HPDE6-E6E7 (cell line): ENCODE results near the gene FRMD4A.

Experiments used
- DNase-seq: peaks from one replicate; pipeline ENCODE4 v3.0.0; 2011; ENCODE audit warnings: missing footprints; ENCODE audit errors: extremely low spot score

FRMD4A gene

DNA sequence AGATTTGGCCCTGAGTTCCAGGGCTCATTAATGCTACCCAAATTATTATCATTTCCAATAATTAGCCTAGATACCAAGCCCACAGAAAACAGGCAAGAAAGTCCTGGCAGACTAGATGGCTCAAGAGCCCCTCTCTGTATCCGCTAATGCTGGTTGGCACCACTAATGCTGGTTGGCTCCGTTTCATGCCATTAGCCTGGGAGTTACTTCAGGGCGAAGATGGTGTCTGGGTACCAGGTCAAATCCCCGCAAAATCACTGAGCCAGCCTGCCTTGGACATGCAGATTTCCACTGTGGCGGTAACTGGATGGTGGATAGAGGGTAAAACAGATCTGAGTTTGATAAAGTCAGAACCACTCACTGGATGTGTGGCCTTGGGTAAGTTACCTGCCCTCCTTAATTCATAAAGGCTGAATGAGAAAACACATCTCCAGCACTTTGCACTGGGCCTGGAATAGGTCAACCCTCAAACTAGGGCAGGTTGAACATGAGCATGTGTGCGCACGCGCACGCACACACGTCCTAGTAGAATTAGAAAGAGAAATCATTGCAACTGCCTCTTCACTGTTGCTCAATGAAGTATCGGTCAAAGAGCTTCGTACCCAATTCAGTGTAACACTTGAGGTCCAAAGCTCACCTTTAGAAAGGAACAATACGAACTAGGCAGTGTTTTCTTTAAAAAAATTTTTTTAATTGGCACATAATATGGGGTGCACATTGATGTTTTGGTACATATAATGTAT lies 652.5 kb downstream of the FRMD4A start:
- no peak for DNase-seq

DNA sequence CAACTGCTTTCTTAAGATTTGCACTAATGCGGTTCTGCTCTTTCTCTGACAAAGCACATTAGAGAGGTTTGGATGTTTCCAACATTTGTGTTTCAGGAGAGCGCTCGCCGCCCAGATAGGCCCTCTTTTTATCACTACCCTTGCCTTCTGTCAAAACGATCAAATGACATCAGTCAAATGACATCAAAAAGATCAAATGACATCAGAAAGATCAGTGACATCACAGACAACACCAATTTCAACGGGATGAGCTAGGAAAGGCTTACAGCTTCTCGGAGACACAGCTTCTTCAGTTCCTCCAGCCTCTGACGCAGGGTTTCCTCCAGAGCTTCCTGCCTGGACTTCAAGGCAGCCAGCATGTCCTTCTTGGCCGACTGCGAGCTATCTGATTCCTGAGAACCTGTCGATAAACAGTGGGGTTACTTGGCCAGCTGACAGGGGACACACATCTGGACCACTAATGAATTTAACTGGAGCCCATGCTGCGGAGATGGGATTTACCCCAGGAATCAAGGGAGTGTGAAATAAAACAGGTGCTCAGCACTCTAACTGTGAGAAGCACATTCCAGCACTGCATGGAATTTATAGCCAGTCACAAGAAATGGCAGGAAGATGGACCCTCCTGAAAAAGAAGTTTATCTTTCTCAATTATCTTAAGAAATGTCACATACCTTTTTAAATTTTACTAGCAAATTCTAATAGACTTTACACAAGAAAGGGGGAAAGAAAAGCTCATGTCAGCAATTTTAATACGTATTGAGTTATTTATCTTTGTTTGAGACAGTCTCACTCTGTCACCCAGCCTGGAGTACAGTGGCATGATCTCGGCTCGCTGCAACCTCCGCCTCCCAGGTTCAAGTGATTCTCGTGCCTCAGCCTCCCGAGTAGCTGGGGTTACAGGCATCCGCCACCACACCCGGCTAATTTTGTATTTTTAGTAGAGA lies 655.8 kb downstream of the FRMD4A start:
- DNase-seq, result no peak

DNA sequence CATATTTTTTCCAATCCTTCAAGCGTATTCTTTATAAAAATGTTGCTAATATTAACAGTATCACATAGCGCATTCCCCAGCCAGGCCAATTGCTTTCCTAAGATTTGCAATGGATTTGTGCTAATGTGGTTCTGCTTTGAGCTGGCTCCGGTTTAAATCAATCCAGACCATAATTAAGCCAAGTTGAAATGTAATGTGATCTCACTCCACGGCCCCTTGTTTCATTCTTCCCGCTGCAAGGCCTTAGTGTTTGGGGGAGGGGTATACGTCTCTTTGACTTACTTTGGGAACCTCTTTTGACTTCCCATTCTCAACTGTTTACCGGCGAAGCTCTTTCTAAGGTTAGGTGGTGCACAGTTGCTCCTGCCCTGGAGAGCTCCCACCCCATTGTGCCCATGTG lies 657.6 kb downstream of the FRMD4A start:
- no peak for DNase-seq

DNA sequence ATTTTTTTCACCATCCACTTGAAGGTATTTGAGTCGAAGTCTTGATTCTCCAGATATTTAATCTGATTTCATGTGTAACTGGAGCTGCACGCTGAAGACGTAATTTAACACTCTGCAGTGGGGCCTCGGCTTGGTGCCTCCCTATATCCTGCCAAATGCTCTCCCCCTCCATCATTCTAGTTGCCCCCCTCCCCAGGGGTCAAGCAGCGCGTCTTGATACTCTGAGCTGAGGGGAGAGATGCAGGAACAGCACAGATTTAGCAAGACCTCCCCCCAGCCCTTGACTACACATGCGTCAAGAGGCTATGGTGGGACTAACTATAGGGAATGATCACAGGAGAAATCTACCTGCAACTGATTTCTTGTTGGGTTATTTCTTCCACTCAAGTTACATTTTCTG lies 658.2 kb downstream of the FRMD4A start:
- no peak for DNase-seq

DNA sequence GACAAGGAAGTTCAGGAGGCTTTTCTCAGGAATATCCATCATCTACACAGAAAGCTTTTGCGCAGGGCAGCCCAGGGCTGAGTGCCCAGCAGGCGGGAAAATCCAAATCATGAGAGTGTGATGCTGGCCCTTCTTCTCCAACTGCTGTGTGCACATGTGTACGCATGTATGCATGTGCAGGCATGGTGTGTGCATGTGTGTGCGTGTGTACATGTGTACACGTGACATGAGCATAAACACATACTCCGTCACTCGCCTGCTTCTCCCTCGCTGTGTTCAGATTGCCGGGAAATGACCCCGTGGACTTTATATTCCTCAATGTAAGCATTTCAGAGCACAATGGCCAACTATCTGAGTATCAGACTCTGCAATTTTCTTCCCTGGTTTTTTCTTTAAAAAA lies 658.8 kb downstream of the FRMD4A start:
- no peak for DNase-seq

DNA sequence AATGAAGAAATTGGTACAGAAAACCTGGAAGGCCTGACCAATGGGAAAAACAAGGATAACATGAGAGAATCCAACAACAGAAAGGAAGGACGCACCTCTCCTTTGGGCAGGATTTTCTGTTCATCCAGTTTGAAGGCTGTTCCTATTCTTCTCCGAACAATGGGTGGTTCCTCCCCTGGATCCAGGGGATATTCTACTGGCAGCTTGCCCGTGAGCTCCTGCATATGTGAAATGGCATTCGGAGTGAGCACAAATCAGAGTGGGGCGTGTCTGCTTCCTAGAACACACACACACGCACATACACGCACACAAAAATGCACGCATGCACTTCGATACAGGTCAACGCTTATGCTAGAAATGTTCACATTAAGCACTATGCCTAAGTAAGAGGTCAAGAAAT lies 660.4 kb downstream of the FRMD4A start:
- no peak for DNase-seq

DNA sequence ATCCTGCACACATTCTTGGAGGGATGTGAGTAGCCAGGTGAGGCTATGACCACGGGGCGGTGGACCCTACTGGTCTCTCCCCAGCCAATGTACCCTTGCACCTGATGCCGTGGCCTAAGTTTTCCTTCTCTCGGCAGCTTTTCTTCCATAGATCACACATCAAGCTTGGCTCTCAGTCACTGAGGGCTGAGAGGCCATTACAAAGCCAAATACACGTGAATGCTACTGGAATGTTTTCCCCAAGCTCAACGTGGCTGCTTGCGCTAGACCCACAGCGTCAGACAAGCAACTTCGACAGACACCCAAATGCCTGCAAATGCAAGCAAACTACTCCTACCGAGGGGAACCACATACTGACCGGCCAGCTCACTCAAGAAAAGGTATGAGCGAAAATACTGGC lies 660.8 kb downstream of the FRMD4A start:
- DNase-seq, result no peak

DNA sequence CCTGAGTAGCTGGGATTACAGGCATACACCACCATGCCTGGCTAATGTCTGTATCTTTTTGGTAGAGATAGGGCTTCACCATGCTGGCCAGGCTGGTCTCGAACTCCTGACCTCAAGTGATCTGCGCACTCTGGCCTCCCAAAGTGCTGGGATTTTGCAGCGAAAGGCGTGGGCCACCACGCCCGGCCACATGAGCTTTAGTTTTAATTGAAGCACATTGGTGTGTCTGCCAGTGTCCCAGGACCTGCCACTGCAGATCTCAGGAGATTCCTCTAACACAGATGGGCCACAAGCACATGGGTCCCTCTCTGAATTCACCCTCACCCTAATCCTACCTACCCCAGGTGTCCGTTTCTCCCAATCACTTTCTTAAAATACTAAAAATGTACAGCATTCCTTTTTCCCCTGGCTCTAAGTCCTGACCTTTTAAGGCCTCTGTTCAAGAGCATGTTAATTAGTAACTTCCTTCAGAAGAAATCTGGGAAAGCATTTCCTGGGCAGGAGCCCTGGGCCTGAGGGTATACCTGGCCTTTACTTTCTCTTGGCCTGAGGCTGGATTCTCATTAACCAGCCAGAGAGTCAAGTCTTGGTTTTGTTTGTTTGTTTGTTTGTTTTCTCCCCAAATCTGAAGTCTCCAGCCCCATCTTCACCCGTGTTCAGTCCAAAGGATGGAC lies 661.4 kb downstream of the FRMD4A start:
- DNase-seq, result no peak

DNA sequence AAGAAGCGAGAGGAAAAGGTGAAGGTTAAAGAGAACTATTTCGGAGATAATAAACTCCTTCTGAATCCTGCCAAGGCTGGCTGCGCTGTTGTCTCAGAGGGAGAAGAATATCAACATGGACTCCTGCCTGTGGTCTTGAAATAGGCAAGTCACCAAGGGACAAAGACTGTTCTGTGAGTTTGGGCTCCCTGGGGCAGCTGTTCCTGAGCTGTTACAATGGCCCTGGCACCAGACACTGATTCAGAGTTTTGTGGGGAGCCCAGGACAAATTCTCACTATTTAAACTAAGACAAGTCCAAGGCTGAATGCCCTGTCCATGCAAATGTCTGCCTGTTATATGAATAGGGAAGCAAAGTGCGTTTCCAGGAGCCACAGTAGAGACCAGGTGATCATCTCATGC lies 662.6 kb downstream of the FRMD4A start:
- no peak for DNase-seq

DNA sequence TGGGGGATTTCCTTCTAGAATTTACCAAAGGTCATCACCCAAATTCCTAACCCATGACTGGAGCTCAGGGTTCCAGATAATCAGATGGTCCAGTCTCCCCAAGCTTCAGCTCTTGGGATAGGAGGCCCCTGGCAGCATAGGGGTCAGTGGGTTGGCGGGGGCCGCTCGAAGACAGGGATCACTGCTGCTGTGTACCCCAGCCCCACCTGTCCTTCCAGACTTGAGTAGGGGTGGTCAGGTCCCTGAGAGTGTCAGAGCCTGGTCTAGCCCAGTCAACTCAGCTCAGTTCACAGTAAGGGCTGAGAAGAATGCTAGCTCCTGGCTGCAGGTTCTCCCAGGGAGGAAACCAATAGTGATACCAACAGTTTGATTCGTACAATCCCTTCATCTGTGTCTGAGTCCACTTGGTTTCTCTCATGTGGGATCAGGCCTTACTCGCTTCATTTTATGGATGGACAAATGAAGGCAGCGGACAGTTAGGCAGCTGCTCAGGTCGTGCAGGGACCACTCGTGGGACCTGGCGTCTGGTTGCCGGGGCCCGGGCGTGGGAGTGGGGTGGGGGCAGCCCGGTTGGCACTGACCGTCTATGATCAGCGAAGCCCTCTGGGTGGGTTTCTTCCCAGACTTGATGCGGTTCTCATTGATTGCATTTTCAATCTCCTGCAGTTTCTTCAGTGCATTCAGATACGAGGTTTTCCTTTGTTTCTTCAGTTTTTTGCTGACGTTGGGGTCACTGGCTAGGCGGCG lies 665.0 kb downstream of the FRMD4A start:
- DNase-seq, result no peak

DNA sequence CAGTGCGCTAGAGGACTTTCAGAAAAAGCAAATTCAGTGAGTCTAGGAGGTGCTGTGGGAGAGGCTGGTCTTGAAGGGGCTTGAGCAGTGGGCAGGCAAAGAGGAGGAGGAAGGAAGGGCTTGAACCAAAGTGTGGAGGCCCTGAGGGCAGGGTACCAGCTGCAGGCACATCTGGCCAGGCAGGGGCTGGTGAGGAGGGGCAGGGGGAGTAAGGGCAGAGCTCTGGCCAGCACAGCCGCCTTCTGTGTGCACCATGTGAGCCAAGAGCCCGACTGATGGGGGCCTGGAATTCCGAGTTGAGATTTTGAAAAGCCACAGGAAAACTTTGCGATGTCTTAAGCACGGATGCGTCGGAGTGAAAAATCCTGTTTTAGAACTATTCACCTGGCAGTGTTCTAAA lies 669.5 kb downstream of the FRMD4A start:
- DNase-seq, result no peak

DNA sequence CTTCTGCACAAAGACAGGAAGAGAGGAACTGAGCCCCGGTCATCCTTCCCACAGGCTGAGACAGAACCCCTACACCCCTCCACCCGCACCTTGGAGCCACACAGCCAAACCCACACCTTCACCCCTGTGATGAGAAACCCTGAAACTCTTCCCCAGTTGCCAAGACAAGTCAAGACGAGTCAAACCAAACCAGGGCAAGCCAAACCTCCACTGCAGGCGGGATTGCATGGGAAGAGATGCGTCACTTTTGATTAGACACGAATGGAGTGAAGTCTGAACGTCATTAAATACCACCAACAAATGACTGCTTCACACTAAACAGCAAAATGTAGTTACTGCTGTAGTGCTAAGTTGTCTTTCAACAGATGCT lies 670.2 kb downstream of the FRMD4A start:
- peak; percentile 40 for DNase-seq

DNA sequence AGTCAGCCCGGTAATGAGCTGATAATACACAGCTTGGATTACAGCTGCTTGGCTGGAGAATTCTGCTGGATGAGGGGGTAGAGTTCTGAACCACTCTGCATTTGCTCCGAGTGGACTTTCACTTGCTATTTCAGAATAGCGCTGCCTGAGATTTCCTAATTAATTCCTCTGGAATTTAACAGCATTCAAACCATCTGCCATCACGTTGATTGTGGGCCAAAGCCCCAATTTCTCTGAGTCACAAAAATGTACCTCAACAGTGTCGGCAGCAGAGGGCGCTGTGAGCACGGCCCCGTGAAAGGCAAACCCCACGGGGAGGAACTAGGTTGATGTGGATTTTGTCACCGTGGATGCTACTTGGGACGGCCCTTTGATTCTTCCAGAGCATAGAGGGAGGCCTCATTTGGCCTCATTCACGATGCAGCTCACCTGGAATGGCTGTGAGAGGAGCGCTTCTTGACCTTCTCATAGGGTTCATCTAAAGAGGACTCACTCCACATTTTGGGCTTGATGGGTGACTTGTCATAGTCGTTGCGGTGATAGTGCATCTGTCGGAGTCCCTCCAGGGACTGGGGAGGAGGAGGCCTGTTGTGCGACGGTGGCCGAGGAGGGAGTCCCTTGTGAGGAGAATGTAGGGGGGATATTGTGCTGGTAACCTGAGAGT lies 670.7 kb downstream of the FRMD4A start:
- DNase-seq, result peak; percentile 9

DNA sequence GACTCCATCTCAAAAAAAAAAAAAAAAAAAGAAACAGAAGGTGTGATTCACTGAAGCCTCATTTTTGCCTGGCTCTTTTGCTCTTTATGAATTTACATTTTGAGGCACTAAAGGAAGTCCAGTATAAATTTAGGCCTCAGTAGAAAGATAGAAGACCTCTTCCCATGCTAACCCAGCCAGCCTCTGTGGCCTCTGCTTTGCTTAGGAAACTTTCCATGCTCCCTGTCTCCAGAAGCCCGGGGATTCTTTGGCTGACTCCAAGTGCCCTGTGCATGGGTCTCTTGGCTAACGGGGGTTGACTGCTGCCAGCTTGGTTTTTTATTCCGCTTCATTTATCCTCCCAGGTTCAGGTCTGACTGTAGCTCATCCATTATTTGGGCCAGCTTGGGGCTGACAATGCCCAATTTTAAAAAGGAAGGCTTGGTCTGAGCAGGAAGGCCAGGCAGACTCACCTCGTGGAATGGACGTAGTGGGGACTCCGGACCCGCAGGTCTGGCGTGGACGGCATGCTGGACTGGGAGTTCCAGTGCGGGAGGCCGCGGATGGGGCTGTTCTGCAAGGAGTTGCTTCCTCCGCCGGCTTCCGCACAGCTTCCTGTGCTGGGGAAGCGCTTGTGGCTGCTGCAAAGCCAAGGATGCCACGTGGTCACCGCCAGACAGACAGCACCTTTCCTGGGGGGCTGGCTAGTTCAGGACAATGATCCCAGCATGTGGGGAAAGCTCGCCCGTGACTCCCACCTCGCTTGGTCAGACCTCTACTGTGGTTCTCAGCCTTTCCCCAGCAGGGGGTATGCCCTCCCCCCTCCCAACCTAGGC lies 671.6 kb downstream of the FRMD4A start:
- DNase-seq, result no peak

DNA sequence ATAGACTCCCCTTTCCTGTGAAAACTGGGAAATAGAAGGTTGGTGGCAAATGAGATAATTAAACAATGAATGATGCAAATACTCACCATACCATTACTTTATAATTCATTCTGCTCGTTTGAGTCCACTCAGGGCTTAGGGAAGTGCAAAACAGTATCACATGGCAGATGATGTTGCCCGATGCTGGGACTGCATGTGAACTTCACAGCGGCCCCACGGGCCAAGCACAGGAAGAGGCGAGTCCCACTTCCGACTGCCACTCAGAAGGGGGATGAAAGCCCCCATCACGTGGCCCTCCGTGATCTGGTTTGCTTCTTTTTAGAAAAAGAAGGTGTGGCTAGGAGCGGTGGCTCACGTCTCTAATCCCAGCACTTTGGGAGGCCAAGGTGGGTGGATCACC lies 672.5 kb downstream of the FRMD4A start:
- no peak for DNase-seq

DNA sequence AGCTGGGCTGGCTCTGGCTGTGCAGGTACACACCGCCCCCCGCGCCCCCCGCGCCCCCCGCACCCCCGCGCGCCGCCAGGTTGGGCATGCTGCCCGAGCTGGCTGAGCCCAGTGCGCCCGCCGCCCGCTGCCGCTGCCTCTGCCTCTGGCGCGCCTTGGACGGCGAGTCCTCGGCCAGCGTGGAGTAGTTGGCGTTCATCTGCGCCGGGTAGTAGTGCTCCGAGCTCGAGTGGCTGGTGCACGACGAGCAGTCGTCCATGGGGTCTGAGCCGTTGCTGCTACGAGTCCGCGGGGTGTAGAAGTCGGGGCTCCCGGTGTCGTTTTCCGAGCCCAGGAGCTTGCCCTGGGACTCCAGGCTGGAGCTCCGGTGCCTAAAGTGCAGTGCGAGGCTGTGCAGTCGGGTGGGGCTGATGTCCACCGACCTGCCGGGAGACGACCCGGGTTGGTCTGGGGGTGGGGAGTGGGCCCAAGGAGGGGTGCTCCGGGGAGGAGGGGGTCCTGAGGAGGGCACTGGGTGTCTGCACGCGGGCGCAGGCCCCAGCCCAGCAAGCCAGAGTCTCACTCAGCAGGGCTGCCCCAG lies 673.5 kb downstream of the FRMD4A start:
- no peak for DNase-seq

DNA sequence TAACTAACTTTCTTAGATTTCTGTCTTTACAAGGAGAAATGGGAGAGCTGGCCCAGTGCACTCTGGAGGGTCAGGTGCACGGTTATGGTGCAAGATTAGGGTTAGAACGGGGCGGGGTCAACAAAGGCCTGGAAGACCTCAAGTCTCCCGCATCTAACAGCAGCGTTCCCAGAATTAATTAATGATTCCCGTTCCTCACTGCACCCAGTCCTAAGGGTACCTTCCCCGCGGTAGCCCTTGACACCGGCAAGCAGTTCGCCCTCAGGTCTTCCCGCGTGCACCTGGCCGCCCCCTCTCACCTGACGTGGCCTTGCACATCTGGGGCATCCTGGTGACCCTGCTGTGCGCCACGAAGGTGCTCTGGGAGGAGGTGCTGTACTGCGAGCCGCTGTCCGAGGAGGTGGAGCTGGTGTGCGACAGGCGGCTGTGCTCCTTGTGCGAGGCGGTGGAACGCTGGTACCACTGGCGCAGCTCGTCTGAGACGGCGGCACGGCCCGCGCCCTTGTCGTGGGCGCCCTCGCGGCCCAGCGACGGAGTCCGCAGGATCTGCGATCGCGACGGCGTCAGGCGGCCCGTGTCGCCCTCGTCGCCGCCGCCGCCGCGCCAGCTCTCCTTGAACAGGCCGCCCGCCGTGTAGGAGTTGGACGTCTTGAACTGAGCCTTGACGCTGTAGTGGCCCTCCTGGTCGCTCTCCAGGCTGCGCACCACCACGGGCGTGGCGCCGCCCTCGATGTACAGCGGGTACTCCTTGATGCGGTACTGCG lies 674.2 kb downstream of the FRMD4A start:
- no peak for DNase-seq

DNA sequence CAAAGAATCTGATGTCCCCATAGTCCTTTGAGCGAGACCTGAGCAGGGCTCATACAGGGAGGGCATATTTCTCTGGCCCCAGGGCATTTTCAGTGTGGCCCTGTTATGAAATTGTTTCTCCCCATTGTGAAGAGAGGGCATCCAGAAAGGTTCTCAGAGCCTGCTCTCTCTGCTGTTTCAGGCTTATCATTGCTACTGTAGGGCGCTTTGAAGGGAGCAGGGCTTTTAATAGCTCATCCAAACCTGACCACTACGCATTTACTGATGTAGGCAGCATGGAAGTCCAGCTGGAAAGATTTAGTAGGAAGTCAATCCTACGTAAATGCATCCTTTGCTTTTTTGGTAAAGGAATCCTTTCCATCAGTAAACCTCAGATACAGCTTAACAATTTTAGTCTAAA lies 675.9 kb downstream of the FRMD4A start:
- DNase-seq, result no peak

DNA sequence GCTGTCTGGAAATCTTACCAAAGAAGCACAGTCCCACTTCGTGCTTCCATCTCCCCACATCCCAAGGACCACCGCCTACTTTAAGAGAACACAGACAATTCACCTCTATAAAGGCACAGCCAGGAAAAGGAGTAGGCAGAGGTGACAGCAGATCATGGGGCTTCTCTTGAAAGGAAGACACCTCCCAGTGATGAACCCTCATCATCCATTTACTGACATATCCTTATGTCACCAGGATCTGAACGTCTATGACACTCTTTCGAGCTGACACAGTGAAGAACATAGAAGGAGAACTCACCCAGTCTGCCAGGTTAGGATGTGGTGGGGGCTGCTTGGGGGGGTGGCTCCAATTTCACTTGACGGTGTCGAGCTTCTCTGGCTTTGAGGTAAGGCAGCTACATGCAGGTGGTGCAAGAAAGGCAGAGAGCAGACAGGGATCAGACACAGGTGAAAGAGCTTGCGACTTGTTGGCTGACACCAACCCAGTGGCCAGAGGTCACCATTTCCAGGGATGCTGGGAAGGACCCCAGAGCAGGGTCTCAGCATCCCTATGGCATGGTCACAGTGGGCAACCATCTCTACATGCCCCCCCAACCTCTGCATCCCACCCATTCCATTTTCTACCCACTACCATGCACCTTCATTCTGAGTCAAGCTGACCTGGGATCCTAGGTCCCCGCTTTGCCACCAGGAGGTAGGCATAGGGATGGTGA lies 676.5 kb downstream of the FRMD4A start:
- DNase-seq, result no peak
